NB4 (cell line): ENCODE measurements around the gene NBEAL2.

Experiments used
- CTCF ChIP-seq: IDR thresholded peaks from one replicate; pipeline ENCODE4 v1.5.1; 2012; ENCODE audit warnings: low read depth, low read length
- MAX ChIP-seq: IDR thresholded peaks from 2 replicates; pipeline ENCODE4 v1.6.1; 2011; ENCODE audit warnings: low read depth, low read length
- POLR2A ChIP-seq: IDR thresholded peaks from 2 replicates; pipeline ENCODE4 v1.6.1; 2011; ENCODE audit warnings: mild to moderate bottlenecking; ENCODE audit not compliant: insufficient read length; ENCODE audit errors: extremely low read depth

- no peak for TF ChIP-seq CTCF
- TF ChIP-seq POLR2A, result no peak
- no peak for TF ChIP-seq MAX
Measured at GRCh38 chr3:47034868-47035489, 55.5 kb downstream of the NBEAL2 start.
